ENCODE results near the gene ESPL1.
A peak's percentile ranks its signal among the peaks of the same experiment; 100 is the strongest.
"Not testable (repeated sequence)": the region's sequence is repeated elsewhere in the genome, so short reads cannot be mapped to it uniquely, and the experiment has no call there.

ESPL1 gene

GRCh38 chr12:53290661-53291060 lies 22.6 kb downstream of the ESPL1 start:
- Histone ChIP-seq H3K4me3 (ENCODE audit: low read depth, low read length) (no peak overlapping the region), H3K4me1 (no peaks in the 10 kb centered on the region), H3K36me3 (peaks cover 72% of the 10 kb centered on the region), H3K9me3 (no peaks in the 10 kb centered on the region), H3K27me3 (no peaks in the 10 kb centered on the region)
- no peak for DNase-seq
- no peak for TF ChIP-seq CTCF (IDR thresholded peaks at IDR 0.05; ENCODE audit: low read depth, low read length)

GRCh38 chr12:53292426-53292825 lies 24.3 kb downstream of the ESPL1 start:
- DNase-seq, result no peak

GRCh38 chr12:53295070-53295890 lies 27.2 kb downstream of the ESPL1 start, which contains the start of gene PFDN5:
Gene PFDN5 (plus strand): TSS chr12:53295542. CDS start chr12:53295568, 26 bp downstream.
- peak; percentile 91 for DNase-seq
- H3K36me3 ChIP-seq, result peaks cover 43% of the 10 kb centered on the region
- H3K4me3 ChIP-seq (ENCODE audit: low read depth, low read length), result peak within 1 kb of the TSS; percentile 100
- no peaks in the 10 kb centered on the region for H3K27me3 ChIP-seq
- H3K4me1 ChIP-seq, result peaks cover 3% of the 10 kb centered on the region
- TF ChIP-seq CTCF (IDR thresholded peaks at IDR 0.05; ENCODE audit: low read depth, low read length), result no peak
- no peaks in the 10 kb centered on the region for H3K9me3 ChIP-seq

More at GRCh38 chr12:53292426-53292825, 24.3 kb downstream of the ESPL1 start:
- Histone ChIP-seq H3K4me1 (no peaks in the 10 kb centered on the region), H3K9me3 (no peaks in the 10 kb centered on the region), H3K4me3 (ENCODE audit: low read depth, low read length) (no peak overlapping the region), H3K27me3 (no peaks in the 10 kb centered on the region), H3K36me3 (peaks cover 64% of the 10 kb centered on the region)
- TF ChIP-seq CTCF (IDR thresholded peaks at IDR 0.05; ENCODE audit: low read depth, low read length), result no peak

GRCh38 chr12:53295891-53296219 lies 27.8 kb downstream of the ESPL1 start:
- Histone ChIP-seq H3K4me1 (peaks cover 3% of the 10 kb centered on the region), H3K9me3 (no peaks in the 10 kb centered on the region), H3K4me3 (ENCODE audit: low read depth, low read length) (peak overlapping the region; percentile 100), H3K27me3 (no peaks in the 10 kb centered on the region), H3K36me3 (peaks cover 40% of the 10 kb centered on the region)
- DNase-seq, result no peak
- TF ChIP-seq CTCF (IDR thresholded peaks at IDR 0.05; ENCODE audit: low read depth, low read length), result no peak

GRCh38 chr12:53297106-53297505 lies 29.0 kb downstream of the ESPL1 start:
- H3K4me1 ChIP-seq; H3K9me3 ChIP-seq; H3K4me3 ChIP-seq (ENCODE audit: low read depth, low read length); DNase-seq; H3K27me3 ChIP-seq: not testable (repeated sequence)
- H3K36me3 ChIP-seq, result peaks cover 42% of the 10 kb centered on the region

- H3K9me3 ChIP-seq, result no peaks in the 10 kb centered on the region
- peaks cover 3% of the 10 kb centered on the region for H3K4me1 ChIP-seq
- TF ChIP-seq CTCF (IDR thresholded peaks at IDR 0.05; ENCODE audit: low read depth, low read length), result no peak
- DNase-seq, result no peak
- peaks cover 40% of the 10 kb centered on the region for H3K36me3 ChIP-seq
- H3K27me3 ChIP-seq, result no peaks in the 10 kb centered on the region
- H3K4me3 ChIP-seq (ENCODE audit: low read depth, low read length), result no peak overlapping the region
These were observed 30.1 kb downstream of the ESPL1 start for GRCh38 chr12:53298164-53298563.
